K562 (cell line): ENCODE results near the gene ARHGEF10L.

ENCODE experiments used
- ATF1 ChIP-seq, 2 experiments: fragments of 450-650 bp in 1 of 2; IDR thresholded peaks; 2 replicates each; pipeline ENCODE4 v1.6.1; 2016; ENCODE audit warnings: missing compliant biosample characterization in 1 of 2, missing genetic modification characterization in 1 of 2
- CHD2 ChIP-seq: IDR thresholded peaks from 2 replicates; pipeline ENCODE4 v1.6.1; 2011; ENCODE audit warnings: low read depth, low read length
- CTCF ChIP-seq, 3 experiments: IDR thresholded peaks in 2 of 3; conservative IDR thresholded peaks in 1 of 3; 2 replicates each; pipeline ENCODE4 v1.5.1; 2011 to 2012; ENCODE audit warnings: low read length in 3 of 3, mild to moderate bottlenecking in 3 of 3, control low read depth in 2 of 3, improper control_type of control experiment in 1 of 3, inconsistent platforms in 1 of 3, low read depth in 1 of 3, mixed read lengths in 1 of 3, moderate library complexity in 1 of 3; ENCODE audit not compliant: insufficient read depth in 2 of 3
- EZH2 ChIP-seq: IDR thresholded peaks from 2 replicates; pipeline ENCODE4 v1.6.1; 2012; ENCODE audit warnings: low read depth, mild to moderate bottlenecking, inconsistent platforms, low read length, borderline replicate concordance
- GATAD2A ChIP-seq: fragments of 450-650 bp; IDR thresholded peaks from 2 replicates; pipeline ENCODE4 v1.6.1; 2017
- JUND ChIP-seq, 2 experiments: IDR thresholded peaks; 2 replicates in 1 of 2; 3 replicates in 1 of 2; pipeline ENCODE4 v1.6.1; 2011; ENCODE audit warnings: borderline replicate concordance in 2 of 2, low read depth in 2 of 2, low read length in 2 of 2, improper control_type of control experiment in 1 of 2, missing biosample characterization in 1 of 2, missing genetic modification characterization in 1 of 2, missing genetic modification reagents in 1 of 2
- KDM4B ChIP-seq, 2 experiments: fragments of 450-650 bp in 1 of 2; sonication (generic) in 1 of 2; IDR thresholded peaks; 2 replicates each; pipeline ENCODE4 v1.6.1; 2016 to 2017; ENCODE audit warnings: borderline replicate concordance in 2 of 2, antibody characterized with exemption in 1 of 2, low read depth in 1 of 2, mild to moderate bottlenecking in 1 of 2
- SAFB2 ChIP-seq: fragments of 200-400 bp; formaldehyde crosslinking; IDR thresholded peaks from 2 replicates; pipeline ENCODE4 v1.6.1; 2018; ENCODE audit warnings: borderline replicate concordance, low read length, low read depth, moderate library complexity; ENCODE audit not compliant: severe bottlenecking
- STAG1 ChIP-seq: sonication (generic); formaldehyde crosslinking; IDR thresholded peaks from 2 replicates; pipeline ENCODE4 v1.5.0; 2020; ENCODE audit warnings: missing genetic modification reagents, borderline replicate concordance
- ZNF512 ChIP-seq: IDR thresholded peaks from 2 replicates; pipeline ENCODE4 v1.6.1; 2016; ENCODE audit warnings: missing genetic modification characterization, missing compliant biosample characterization

GRCh38 chr1:17692645-17693044 lies 153.1 kb downstream of the ARHGEF10L start:
- TF ChIP-seq ATF1 (CRISPR knock-in tag; IDR thresholded peaks at IDR 0.05) (no peak), ATF1 (tag; IDR thresholded peaks at IDR 0.05) (no peak), CTCF (IDR thresholded peaks at IDR 0.05 in 2 of 3, conservative IDR thresholded peaks at IDR 0.05 in 1 of 3; ENCODE audit: insufficient read depth in 2 of 3, low read depth in 1 of 3, low read length in 3 of 3) (no peak), SAFB2 (no peak), GATAD2A (no peak), CHD2 (no peak), STAG1 (no peak), EZH2 (no peak), KDM4B (IDR thresholded peaks at IDR 0.05; ENCODE audit: borderline replicate concordance in 2 of 2, low read depth in 1 of 2) (no peak), ZNF512 (no peak), JUND (IDR thresholded peaks at IDR 0.05; ENCODE audit: borderline replicate concordance, low read depth, low read length) (no peak), JUND (tag; IDR thresholded peaks at IDR 0.05; ENCODE audit: borderline replicate concordance, low read depth, low read length) (no peak)
